Hematopoietic multipotent progenitor cell treated with erythropoietin and hydrocortisone succinate and interleukin-3 and kit ligand, for 4 days (in vitro differentiated cells): ENCODE results near the gene ATP5MK.
"Not testable (repeated sequence)": the region's sequence is repeated elsewhere in the genome, so short reads cannot be mapped to it uniquely, and the experiment has no call there.

Experiments
- DNase-seq: peaks from one replicate; pipeline ENCODE4 v3.0.0-alpha.2; 2015

The ATP5MK gene

GRCh38 chr10:103395754-103396066 is 565 bp downstream of the ATP5MK start:
- DNase-seq: peak; percentile 43

- peak; percentile 32 for DNase-seq
These were observed 2.1 kb downstream of the ATP5MK start for GRCh38 chr10:103394180-103394579.

DNA sequence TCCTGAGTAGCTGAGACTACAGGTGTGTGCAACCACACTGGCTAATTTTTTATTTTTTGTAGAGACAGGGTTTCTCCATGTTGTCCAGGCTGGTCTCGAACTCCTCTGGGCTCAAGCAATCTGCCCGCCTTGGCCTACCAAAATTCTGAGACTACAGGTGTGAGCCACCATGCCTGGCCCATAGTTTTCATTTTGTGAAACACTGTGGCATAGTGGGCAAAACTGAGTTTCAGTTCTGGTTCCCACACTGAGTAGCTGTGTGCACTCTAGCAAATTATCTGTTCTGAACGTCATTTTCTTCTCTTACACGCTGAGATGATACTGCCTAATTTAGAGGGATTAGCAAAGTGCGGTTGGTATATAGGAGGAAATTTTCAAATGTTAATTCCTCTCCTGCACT is 13.5 kb downstream of the ATP5MK start:
- no peak for DNase-seq

DNA sequence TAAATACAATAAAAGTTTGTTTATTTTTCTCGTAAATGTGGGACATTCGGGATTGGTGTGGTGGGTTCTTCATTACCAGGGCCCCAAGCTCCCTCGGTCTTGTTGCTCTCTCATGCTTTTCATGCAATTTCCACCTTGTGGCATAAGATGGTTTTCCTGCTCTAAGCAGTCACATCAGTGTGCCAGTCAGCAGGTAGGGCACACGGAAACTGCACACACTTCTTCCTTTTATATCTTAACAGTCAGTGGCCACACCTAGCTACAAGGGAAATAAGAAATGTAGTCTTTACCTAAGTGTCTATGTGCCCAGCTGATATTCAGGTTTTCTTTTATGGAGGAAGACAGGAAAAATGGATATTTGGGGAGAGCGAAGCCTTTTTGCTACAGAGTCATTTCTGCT is 22.0 kb downstream of the ATP5MK start:
- DNase-seq: no peak

- no peak for DNase-seq
These were observed 22.7 kb downstream of the ATP5MK start for GRCh38 chr10:103373544-103373943.

GRCh38 chr10:103367782-103368518 is 28.3 kb downstream of the ATP5MK start, which contains the start of gene TAF5:
TAF5 (plus strand) TSS chr10:103367976; CDS start chr10:103367990, 14 bp downstream.
- peak; percentile 99 for DNase-seq

DNA sequence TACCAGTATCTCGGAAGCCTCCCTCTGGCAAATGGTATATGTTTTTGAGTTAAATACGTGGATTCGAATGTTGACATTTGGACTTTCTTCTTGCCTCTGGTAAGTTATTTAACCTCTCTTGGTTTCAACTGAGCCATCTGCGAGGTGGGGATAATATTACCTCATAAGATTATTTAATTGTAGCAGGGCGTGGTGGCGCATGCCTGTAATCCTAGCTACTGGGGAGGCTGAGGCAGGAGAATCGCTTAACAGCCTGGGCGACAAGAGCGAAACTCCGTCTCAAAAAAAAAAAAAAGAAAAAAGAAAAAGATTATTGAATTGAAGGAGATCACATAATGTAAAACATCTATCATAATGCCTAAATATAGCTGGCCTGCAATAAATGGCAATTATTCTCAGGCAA is 28.9 kb downstream of the ATP5MK start:
- DNase-seq: no peak

DNA sequence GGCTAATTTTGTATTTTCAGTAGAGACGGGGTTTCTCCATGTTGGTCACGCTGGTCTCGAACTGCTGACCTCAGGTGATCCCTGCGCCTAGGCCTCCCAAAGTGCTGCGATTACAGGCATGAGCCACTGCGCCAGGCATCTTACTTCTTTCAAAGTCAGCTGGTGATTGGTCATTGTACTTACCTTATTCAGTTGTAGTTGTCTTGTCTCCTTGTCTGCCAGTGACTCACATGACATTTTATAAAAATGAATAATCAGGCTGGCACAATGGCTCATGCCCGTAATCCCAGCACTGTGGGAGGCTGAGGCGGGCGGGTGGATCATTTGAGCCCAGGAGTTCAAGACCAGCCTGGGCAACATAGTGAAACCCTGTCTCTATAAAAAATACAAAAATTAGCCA is 35.5 kb downstream of the ATP5MK start:
- not testable (repeated sequence) for DNase-seq

DNA sequence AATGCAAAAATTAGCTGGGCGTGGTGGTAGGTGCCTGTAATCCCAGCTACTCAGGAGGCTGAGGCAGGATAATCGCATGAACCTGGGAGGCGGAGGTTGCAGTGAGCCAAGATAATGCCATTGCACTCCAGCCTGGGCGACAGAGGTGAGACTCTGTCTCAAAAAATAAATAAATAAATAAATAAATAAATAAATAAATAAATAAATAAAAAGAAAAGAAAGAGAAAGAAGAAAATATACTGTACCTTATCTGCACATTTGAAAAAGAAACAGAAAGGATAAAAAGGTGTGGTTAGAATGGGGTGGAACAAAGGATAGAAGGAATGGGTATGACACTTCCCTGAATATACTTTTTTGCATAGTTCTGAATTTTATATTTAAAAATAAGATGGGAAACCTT is 36.8 kb downstream of the ATP5MK start:
- DNase-seq: not testable (repeated sequence)

DNA sequence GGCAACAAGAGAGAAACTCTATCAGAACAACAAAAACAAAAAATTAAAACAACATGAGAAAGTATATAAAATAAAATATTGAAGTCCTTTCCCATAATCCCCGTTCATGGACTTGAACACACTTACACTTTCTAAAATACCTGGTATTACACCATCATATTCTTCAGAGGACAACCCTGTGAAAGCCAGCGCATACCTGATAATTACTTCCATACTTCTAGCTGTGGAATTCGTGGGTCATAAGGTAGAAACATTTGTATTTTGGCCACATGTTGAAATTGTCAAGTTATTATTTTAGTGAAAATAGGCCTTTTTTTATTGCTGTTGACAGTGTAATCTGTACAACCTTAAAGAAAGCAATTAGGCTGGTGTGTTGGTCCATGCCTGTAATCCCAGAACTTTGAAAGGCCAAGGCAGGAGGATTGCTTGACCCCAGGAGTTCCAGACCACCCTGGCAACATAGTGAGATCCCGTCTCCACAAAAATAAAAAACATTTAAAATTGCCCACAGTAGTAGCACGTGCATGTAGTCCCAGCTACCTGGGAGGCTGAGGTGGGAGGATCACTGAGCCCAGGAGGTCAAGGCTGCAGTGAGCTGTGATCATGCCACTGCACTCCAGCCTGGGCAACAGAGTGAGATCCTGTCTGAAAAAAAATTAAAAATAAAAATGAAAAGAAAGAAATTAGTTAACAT is 40.2 kb downstream of the ATP5MK start:
- no peak for DNase-seq

GRCh38 chr10:103354567-103354966 is 41.7 kb downstream of the ATP5MK start:
- DNase-seq: not testable (repeated sequence)

DNA sequence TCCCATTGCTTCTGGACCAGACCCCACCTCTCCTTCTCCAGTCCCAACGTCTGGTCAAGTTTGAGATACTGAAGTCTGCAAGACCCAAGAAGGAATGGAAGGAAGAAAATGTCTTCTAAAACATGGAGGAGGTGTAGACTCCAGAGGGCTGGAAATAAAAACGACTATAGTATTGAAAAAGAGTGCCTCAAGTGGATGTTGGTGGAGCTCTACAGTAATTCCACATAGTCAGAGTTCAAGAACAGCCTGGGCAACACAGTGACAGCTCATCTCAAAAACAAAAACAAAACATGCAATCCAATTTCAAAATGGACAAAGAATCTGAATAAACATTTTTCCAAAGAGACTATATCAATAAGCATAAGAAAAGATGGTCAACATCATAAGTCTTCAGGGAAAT is 43.0 kb downstream of the ATP5MK start:
- DNase-seq: peak; percentile 46

GRCh38 chr10:103350517-103351260 is 45.6 kb downstream of the ATP5MK start, which contains the start of gene PCGF6:
PCGF6 (minus strand) TSS chr10:103351140; CDS start chr10:103351066, 74 bp downstream.
- peak; percentile 93 for DNase-seq

GRCh38 chr10:103350175-103350516 is 46.1 kb downstream of the ATP5MK start:
- no peak for DNase-seq
